Ectodermal cell (in vitro differentiated cells): Measurements from ENCODE around the gene KRT13.

Experiments
- H3K27ac ChIP-seq: 2 replicates; pipeline ENCODE4 v1.7.0; 2013; ENCODE audit warnings: mild to moderate bottlenecking, low read depth, low read length; ENCODE audit not compliant: insufficient read depth, poor library complexity, severe bottlenecking
- H3K27me3 ChIP-seq: 2 replicates; pipeline ENCODE4 v1.7.0; 2013; ENCODE audit warnings: mild to moderate bottlenecking, low read length; ENCODE audit not compliant: insufficient read depth, control insufficient read depth, poor library complexity, severe bottlenecking
- H3K36me3 ChIP-seq: one replicate; pipeline ENCODE4 v1.7.0; 2013; ENCODE audit warnings: low read length; ENCODE audit not compliant: control insufficient read depth, insufficient read depth
- H3K4me1 ChIP-seq: one replicate; pipeline ENCODE4 v1.7.0; 2013; ENCODE audit warnings: low read length; ENCODE audit not compliant: control insufficient read depth, insufficient read depth
- H3K4me3 ChIP-seq: 2 replicates; pipeline ENCODE4 v1.7.0; 2013; ENCODE audit warnings: low read depth, low read length, control low read depth; ENCODE audit not compliant: insufficient read depth
- H3K9me3 ChIP-seq: 2 replicates; pipeline ENCODE4 v1.7.0; 2013; ENCODE audit warnings: mild to moderate bottlenecking, low read length, moderate library complexity; ENCODE audit not compliant: control insufficient read depth
- WGBS, 2 experiments: methylation state at CpG; one replicate each; pipeline ENCODE4 v1.1.7; 2013; ENCODE audit warnings: missing lambda C conversion rate in 2 of 2; 5-methylcytosine and 5-hydroxymethylcytosine counted together

KRT13 gene

GRCh38 chr17:41529491-41529915, 24.1 kb upstream of the KRT13 start:
- H3K27ac ChIP-seq: no peak overlapping the region
- H3K9me3 ChIP-seq: no peaks in the 10 kb centered on the region
- peaks cover 7% of the 10 kb centered on the region for H3K36me3 ChIP-seq
- H3K4me3 ChIP-seq: no peak overlapping the region
- 53 to 57% methylated on average over 5 of the region's 5 CpGs for WGBS, 2 experiments
- H3K27me3 ChIP-seq: peaks cover 16% of the 10 kb centered on the region
- peaks cover 21% of the 10 kb centered on the region for H3K4me1 ChIP-seq

- H3K27ac ChIP-seq: no peak overlapping the region
- peaks cover 12% of the 10 kb centered on the region for H3K36me3 ChIP-seq
- no peaks in the 10 kb centered on the region for H3K9me3 ChIP-seq
- H3K4me3 ChIP-seq: no peak overlapping the region
- H3K27me3 ChIP-seq: peaks cover 16% of the 10 kb centered on the region
- peaks cover 21% of the 10 kb centered on the region for H3K4me1 ChIP-seq
- WGBS, 2 experiments: 48 to 63% methylated on average over 10 of the region's 10 CpGs
These were observed 23.5 kb upstream of the KRT13 start for GRCh38 chr17:41528959-41529353.

- H3K4me1 ChIP-seq: peaks cover 21% of the 10 kb centered on the region
- peaks cover 24% of the 10 kb centered on the region for H3K36me3 ChIP-seq
- peak overlapping the region; percentile 86 for H3K4me3 ChIP-seq
- peak overlapping the region; percentile 16 for H3K27ac ChIP-seq
- 3 to 4% methylated on average over 62 of the region's 62 CpGs for WGBS, 2 experiments
- H3K9me3 ChIP-seq: no peaks in the 10 kb centered on the region
- peaks cover 16% of the 10 kb centered on the region for H3K27me3 ChIP-seq
These were observed 21.9 kb upstream of the KRT13 start for GRCh38 chr17:41527063-41528023.

- no peak overlapping the region for H3K4me3 ChIP-seq
- WGBS, 2 experiments: 94 to 96% methylated on average over 11 of the region's 11 CpGs
- peaks cover 26% of the 10 kb centered on the region for H3K4me1 ChIP-seq
- H3K9me3 ChIP-seq: no peaks in the 10 kb centered on the region
- peaks cover 24% of the 10 kb centered on the region for H3K36me3 ChIP-seq
- H3K27me3 ChIP-seq: peaks cover 16% of the 10 kb centered on the region
- H3K27ac ChIP-seq: no peak overlapping the region
These were observed 18.8 kb upstream of the KRT13 start for GRCh38 chr17:41524261-41524660.

GRCh38 chr17:41523787-41524186, 18.4 kb upstream of the KRT13 start:
- Histone ChIP-seq H3K27me3 (peaks cover 16% of the 10 kb centered on the region), H3K27ac (no peak overlapping the region), H3K4me3 (no peak overlapping the region), H3K4me1 (peaks cover 23% of the 10 kb centered on the region), H3K36me3 (peaks cover 24% of the 10 kb centered on the region), H3K9me3 (no peaks in the 10 kb centered on the region)
- 94 to 96% methylated on average over 19 of the region's 19 CpGs for whole genome bisulfite sequencing, 2 experiments

- 87 to 96% methylated on average over 3 to 4 of the region's 4 CpGs for WGBS, 2 experiments
These were observed 17.8 kb upstream of the KRT13 start for GRCh38 chr17:41523225-41523593.

GRCh38 chr17:41522301-41523224, 17.2 kb upstream of the KRT13 start:
- Histone ChIP-seq H3K36me3 (peaks cover 24% of the 10 kb centered on the region), H3K4me3 (no peak overlapping the region), H3K27ac (no peak overlapping the region), H3K4me1 (peaks cover 17% of the 10 kb centered on the region), H3K27me3 (peaks cover 6% of the 10 kb centered on the region), H3K9me3 (no peaks in the 10 kb centered on the region)
- WGBS, 2 experiments: 86 to 90% methylated on average over 12 of the region's 12 CpGs

More at GRCh38 chr17:41523225-41523593, 17.8 kb upstream of the KRT13 start:
- peaks cover 24% of the 10 kb centered on the region for H3K36me3 ChIP-seq
- H3K9me3 ChIP-seq: no peaks in the 10 kb centered on the region
- H3K27me3 ChIP-seq: peaks cover 11% of the 10 kb centered on the region
- H3K27ac ChIP-seq: no peak overlapping the region
- no peak overlapping the region for H3K4me3 ChIP-seq
- peaks cover 18% of the 10 kb centered on the region for H3K4me1 ChIP-seq

GRCh38 chr17:41521574-41522261, 16.3 kb upstream of the KRT13 start:
- no peaks in the 10 kb centered on the region for H3K27me3 ChIP-seq
- no peak overlapping the region for H3K27ac ChIP-seq
- H3K4me3 ChIP-seq: no peak overlapping the region
- no peaks in the 10 kb centered on the region for H3K9me3 ChIP-seq
- 66 to 67% methylated on average over 6 of the region's 6 CpGs for WGBS, 2 experiments
- peaks cover 24% of the 10 kb centered on the region for H3K36me3 ChIP-seq
- peaks cover 13% of the 10 kb centered on the region for H3K4me1 ChIP-seq

- Histone ChIP-seq H3K27ac (no peak overlapping the region), H3K36me3 (peaks cover 24% of the 10 kb centered on the region), H3K4me3 (no peak overlapping the region), H3K9me3 (no peaks in the 10 kb centered on the region), H3K4me1 (peaks cover 12% of the 10 kb centered on the region), H3K27me3 (no peaks in the 10 kb centered on the region)
- 84 to 85% methylated on average over 10 of the region's 10 CpGs for WGBS, 2 experiments
These were observed 15.6 kb upstream of the KRT13 start for GRCh38 chr17:41520821-41521521.
